ENCODE measurements around the gene ME3.

- TF ChIP-seq, protein P1, sequence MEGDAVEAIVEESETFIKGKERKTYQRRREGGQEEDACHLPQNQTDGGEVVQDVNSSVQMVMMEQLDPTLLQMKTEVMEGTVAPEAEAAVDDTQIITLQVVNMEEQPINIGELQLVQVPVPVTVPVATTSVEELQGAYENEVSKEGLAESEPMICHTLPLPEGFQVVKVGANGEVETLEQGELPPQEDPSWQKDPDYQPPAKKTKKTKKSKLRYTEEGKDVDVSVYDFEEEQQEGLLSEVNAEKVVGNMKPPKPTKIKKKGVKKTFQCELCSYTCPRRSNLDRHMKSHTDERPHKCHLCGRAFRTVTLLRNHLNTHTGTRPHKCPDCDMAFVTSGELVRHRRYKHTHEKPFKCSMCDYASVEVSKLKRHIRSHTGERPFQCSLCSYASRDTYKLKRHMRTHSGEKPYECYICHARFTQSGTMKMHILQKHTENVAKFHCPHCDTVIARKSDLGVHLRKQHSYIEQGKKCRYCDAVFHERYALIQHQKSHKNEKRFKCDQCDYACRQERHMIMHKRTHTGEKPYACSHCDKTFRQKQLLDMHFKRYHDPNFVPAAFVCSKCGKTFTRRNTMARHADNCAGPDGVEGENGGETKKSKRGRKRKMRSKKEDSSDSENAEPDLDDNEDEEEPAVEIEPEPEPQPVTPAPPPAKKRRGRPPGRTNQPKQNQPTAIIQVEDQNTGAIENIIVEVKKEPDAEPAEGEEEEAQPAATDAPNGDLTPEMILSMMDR (IDR thresholded peaks at IDR 0.05 in 2 of 3, conservative IDR thresholded peaks at IDR 0.05 in 1 of 3; ENCODE audit: borderline replicate concordance in 1 of 3, insufficient read depth in 1 of 3, low read depth in 2 of 3, low read length in 2 of 3), result no peak
- TF ChIP-seq, protein P2, sequence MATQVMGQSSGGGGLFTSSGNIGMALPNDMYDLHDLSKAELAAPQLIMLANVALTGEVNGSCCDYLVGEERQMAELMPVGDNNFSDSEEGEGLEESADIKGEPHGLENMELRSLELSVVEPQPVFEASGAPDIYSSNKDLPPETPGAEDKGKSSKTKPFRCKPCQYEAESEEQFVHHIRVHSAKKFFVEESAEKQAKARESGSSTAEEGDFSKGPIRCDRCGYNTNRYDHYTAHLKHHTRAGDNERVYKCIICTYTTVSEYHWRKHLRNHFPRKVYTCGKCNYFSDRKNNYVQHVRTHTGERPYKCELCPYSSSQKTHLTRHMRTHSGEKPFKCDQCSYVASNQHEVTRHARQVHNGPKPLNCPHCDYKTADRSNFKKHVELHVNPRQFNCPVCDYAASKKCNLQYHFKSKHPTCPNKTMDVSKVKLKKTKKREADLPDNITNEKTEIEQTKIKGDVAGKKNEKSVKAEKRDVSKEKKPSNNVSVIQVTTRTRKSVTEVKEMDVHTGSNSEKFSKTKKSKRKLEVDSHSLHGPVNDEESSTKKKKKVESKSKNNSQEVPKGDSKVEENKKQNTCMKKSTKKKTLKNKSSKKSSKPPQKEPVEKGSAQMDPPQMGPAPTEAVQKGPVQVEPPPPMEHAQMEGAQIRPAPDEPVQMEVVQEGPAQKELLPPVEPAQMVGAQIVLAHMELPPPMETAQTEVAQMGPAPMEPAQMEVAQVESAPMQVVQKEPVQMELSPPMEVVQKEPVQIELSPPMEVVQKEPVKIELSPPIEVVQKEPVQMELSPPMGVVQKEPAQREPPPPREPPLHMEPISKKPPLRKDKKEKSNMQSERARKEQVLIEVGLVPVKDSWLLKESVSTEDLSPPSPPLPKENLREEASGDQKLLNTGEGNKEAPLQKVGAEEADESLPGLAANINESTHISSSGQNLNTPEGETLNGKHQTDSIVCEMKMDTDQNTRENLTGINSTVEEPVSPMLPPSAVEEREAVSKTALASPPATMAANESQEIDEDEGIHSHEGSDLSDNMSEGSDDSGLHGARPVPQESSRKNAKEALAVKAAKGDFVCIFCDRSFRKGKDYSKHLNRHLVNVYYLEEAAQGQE (IDR thresholded peaks at IDR 0.05; ENCODE audit: low read depth), result no peak
- TF ChIP-seq, protein P3, sequence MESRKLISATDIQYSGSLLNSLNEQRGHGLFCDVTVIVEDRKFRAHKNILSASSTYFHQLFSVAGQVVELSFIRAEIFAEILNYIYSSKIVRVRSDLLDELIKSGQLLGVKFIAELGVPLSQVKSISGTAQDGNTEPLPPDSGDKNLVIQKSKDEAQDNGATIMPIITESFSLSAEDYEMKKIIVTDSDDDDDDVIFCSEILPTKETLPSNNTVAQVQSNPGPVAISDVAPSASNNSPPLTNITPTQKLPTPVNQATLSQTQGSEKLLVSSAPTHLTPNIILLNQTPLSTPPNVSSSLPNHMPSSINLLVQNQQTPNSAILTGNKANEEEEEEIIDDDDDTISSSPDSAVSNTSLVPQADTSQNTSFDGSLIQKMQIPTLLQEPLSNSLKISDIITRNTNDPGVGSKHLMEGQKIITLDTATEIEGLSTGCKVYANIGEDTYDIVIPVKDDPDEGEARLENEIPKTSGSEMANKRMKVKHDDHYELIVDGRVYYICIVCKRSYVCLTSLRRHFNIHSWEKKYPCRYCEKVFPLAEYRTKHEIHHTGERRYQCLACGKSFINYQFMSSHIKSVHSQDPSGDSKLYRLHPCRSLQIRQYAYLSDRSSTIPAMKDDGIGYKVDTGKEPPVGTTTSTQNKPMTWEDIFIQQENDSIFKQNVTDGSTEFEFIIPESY (IDR thresholded peaks at IDR 0.05; ENCODE audit: extremely low read depth, insufficient replicate concordance, low read length), result no peak
- TF ChIP-seq SP1 (IDR thresholded peaks at IDR 0.05; ENCODE audit: low read depth) (no peak), POLR2AphosphoS5 (IDR thresholded peaks at IDR 0.05; ENCODE audit: low read depth, low read length) (no peak), EZH2phosphoT487 (IDR thresholded peaks at IDR 0.05; ENCODE audit: borderline replicate concordance) (no peak), ZFX (IDR thresholded peaks at IDR 0.05) (no peak), ZNF274 (IDR thresholded peaks at IDR 0.05; ENCODE audit: low read depth, low read length) (no peak), JUND (IDR thresholded peaks at IDR 0.05) (no peak), CEBPB (IDR thresholded peaks at IDR 0.05; ENCODE audit: low read depth) (no peak), POLR2A (IDR thresholded peaks at IDR 0.05; ENCODE audit: borderline replicate concordance, extremely low read depth, insufficient read depth, insufficient read length) (no peak), EZH2 (IDR thresholded peaks at IDR 0.05) (no peak), RAD21 (IDR thresholded peaks at IDR 0.05; ENCODE audit: low read depth) (no peak)
These were observed 43.2 kb upstream of the ME3 start for GRCh38 chr11:86715611-86716010.

Data from HCT116 (cell line).